ENCODE results near the gene IL1RN.

IL1RN gene

GRCh38 chr2:113164215-113164929 is 37.0 kb downstream of the IL1RN start:
- Histone ChIP-seq H3K9me3 (ENCODE audit: control insufficient read depth in 5 of 5, low read length in 5 of 5) (no peaks in the 10 kb centered on the region), H3K36me3 (ENCODE audit: control insufficient read depth in 5 of 5, insufficient read depth in 5 of 5, low read length in 5 of 5) (no peaks in the 10 kb centered on the region), H3K27ac (ENCODE audit: low read depth, low read length) (no peak overlapping the region), H3K27me3 (ENCODE audit: control insufficient read depth in 5 of 5, insufficient read depth in 4 of 5, low read length in 5 of 5) (peaks cover 0 to 2% (median 0%) of the 10 kb centered on the region in 5 donors), H3K4me3 (ENCODE audit: low read depth in 1 of 5, low read length in 5 of 5) (no peak overlapping the region), H3K4me1 (ENCODE audit: control insufficient read depth in 5 of 5, insufficient read depth in 5 of 5, low read length in 5 of 5) (no peaks in the 10 kb centered on the region), H3K9ac (ENCODE audit: low read length in 5 of 5) (no peak overlapping the region)

GRCh38 chr2:113164930-113165585 is 37.7 kb downstream of the IL1RN start:
- no peak overlapping the region for H3K4me3 ChIP-seq (ENCODE audit: low read depth in 1 of 5, low read length in 5 of 5)
- H3K27ac ChIP-seq (ENCODE audit: low read depth, low read length): no peak overlapping the region
- H3K4me1 ChIP-seq (ENCODE audit: control insufficient read depth in 5 of 5, insufficient read depth in 5 of 5, low read length in 5 of 5): no peaks in the 10 kb centered on the region
- no peaks in the 10 kb centered on the region for H3K9me3 ChIP-seq (ENCODE audit: control insufficient read depth in 5 of 5, low read length in 5 of 5)
- no peak overlapping the region for H3K9ac ChIP-seq (ENCODE audit: low read length in 5 of 5)
- no peaks in the 10 kb centered on the region for H3K36me3 ChIP-seq (ENCODE audit: control insufficient read depth in 5 of 5, insufficient read depth in 5 of 5, low read length in 5 of 5)
- H3K27me3 ChIP-seq (ENCODE audit: control insufficient read depth in 5 of 5, insufficient read depth in 4 of 5, low read length in 5 of 5): peaks cover 0 to 2% (median 0%) of the 10 kb centered on the region in 5 donors

GRCh38 chr2:113166187-113166645 is 38.8 kb downstream of the IL1RN start:
- Histone ChIP-seq H3K36me3 (ENCODE audit: control insufficient read depth in 5 of 5, insufficient read depth in 5 of 5, low read length in 5 of 5) (no peaks in the 10 kb centered on the region), H3K4me3 (ENCODE audit: low read depth in 1 of 5, low read length in 5 of 5) (no peak overlapping the region), H3K4me1 (ENCODE audit: control insufficient read depth in 5 of 5, insufficient read depth in 5 of 5, low read length in 5 of 5) (no peaks in the 10 kb centered on the region), H3K9ac (ENCODE audit: low read length in 5 of 5) (no peak overlapping the region), H3K9me3 (ENCODE audit: control insufficient read depth in 5 of 5, low read length in 5 of 5) (no peaks in the 10 kb centered on the region), H3K27ac (ENCODE audit: low read depth, low read length) (no peak overlapping the region), H3K27me3 (ENCODE audit: control insufficient read depth in 5 of 5, insufficient read depth in 4 of 5, low read length in 5 of 5) (peaks cover 0 to 2% (median 0%) of the 10 kb centered on the region in 5 donors)

GRCh38 chr2:113167115-113167932 is 39.9 kb downstream of the IL1RN start:
- Histone ChIP-seq H3K9me3 (ENCODE audit: control insufficient read depth in 5 of 5, low read length in 5 of 5) (no peaks in the 10 kb centered on the region), H3K9ac (ENCODE audit: low read length in 5 of 5) (no peak overlapping the region), H3K27ac (ENCODE audit: low read depth, low read length) (no peak overlapping the region), H3K27me3 (ENCODE audit: control insufficient read depth in 5 of 5, insufficient read depth in 4 of 5, low read length in 5 of 5) (peaks cover 0 to 2% (median 0%) of the 10 kb centered on the region in 5 donors), H3K4me1 (ENCODE audit: control insufficient read depth in 5 of 5, insufficient read depth in 5 of 5, low read length in 5 of 5) (no peaks in the 10 kb centered on the region), H3K36me3 (ENCODE audit: control insufficient read depth in 5 of 5, insufficient read depth in 5 of 5, low read length in 5 of 5) (no peaks in the 10 kb centered on the region), H3K4me3 (ENCODE audit: low read depth in 1 of 5, low read length in 5 of 5) (no peak overlapping the region)

- Histone ChIP-seq H3K9ac (ENCODE audit: low read length in 5 of 5) (no peak overlapping the region), H3K4me3 (ENCODE audit: low read depth in 1 of 5, low read length in 5 of 5) (no peak overlapping the region), H3K36me3 (ENCODE audit: control insufficient read depth in 5 of 5, insufficient read depth in 5 of 5, low read length in 5 of 5) (no peaks in the 10 kb centered on the region), H3K27ac (ENCODE audit: low read depth, low read length) (no peak overlapping the region), H3K4me1 (ENCODE audit: control insufficient read depth in 5 of 5, insufficient read depth in 5 of 5, low read length in 5 of 5) (no peaks in the 10 kb centered on the region), H3K27me3 (ENCODE audit: control insufficient read depth in 5 of 5, insufficient read depth in 4 of 5, low read length in 5 of 5) (peaks cover 0 to 2% (median 0%) of the 10 kb centered on the region in 5 donors), H3K9me3 (ENCODE audit: control insufficient read depth in 5 of 5, low read length in 5 of 5) (no peaks in the 10 kb centered on the region)
These were observed 40.6 kb downstream of the IL1RN start for GRCh38 chr2:113167962-113168340.

GRCh38 chr2:113169002-113169530 is 41.7 kb downstream of the IL1RN start:
- Histone ChIP-seq H3K4me1 (ENCODE audit: control insufficient read depth in 5 of 5, insufficient read depth in 5 of 5, low read length in 5 of 5) (peaks cover 0 to 3% (median 0%) of the 10 kb centered on the region in 5 donors), H3K36me3 (ENCODE audit: control insufficient read depth in 5 of 5, insufficient read depth in 5 of 5, low read length in 5 of 5) (no peaks in the 10 kb centered on the region), H3K4me3 (ENCODE audit: low read depth in 1 of 5, low read length in 5 of 5) (no peak overlapping the region), H3K9ac (ENCODE audit: low read length in 5 of 5) (no peak overlapping the region), H3K9me3 (ENCODE audit: control insufficient read depth in 5 of 5, low read length in 5 of 5) (no peaks in the 10 kb centered on the region), H3K27ac (ENCODE audit: low read depth, low read length) (no peak overlapping the region), H3K27me3 (ENCODE audit: control insufficient read depth in 5 of 5, insufficient read depth in 4 of 5, low read length in 5 of 5) (peaks cover 0 to 2% (median 0%) of the 10 kb centered on the region in 5 donors)

GRCh38 chr2:113169586-113169985 is 42.2 kb downstream of the IL1RN start:
- H3K27me3 ChIP-seq (ENCODE audit: control insufficient read depth in 5 of 5, insufficient read depth in 4 of 5, low read length in 5 of 5): peaks cover 0 to 2% (median 0%) of the 10 kb centered on the region in 5 donors
- H3K27ac ChIP-seq (ENCODE audit: low read depth, low read length): no peak overlapping the region
- H3K4me1 ChIP-seq (ENCODE audit: control insufficient read depth in 5 of 5, insufficient read depth in 5 of 5, low read length in 5 of 5): peaks cover 0 to 3% (median 0%) of the 10 kb centered on the region in 5 donors
- H3K36me3 ChIP-seq (ENCODE audit: control insufficient read depth in 5 of 5, insufficient read depth in 5 of 5, low read length in 5 of 5): no peaks in the 10 kb centered on the region
- H3K9me3 ChIP-seq (ENCODE audit: control insufficient read depth in 5 of 5, low read length in 5 of 5): no peaks in the 10 kb centered on the region
- no peak overlapping the region for H3K9ac ChIP-seq (ENCODE audit: low read length in 5 of 5)
- no peak overlapping the region for H3K4me3 ChIP-seq (ENCODE audit: low read depth in 1 of 5, low read length in 5 of 5)

GRCh38 chr2:113171334-113172075 is 44.1 kb downstream of the IL1RN start:
- Histone ChIP-seq H3K36me3 (ENCODE audit: control insufficient read depth in 5 of 5, insufficient read depth in 5 of 5, low read length in 5 of 5) (no peaks in the 10 kb centered on the region), H3K9ac (ENCODE audit: low read length in 5 of 5) (no peak overlapping the region), H3K9me3 (ENCODE audit: control insufficient read depth in 5 of 5, low read length in 5 of 5) (no peaks in the 10 kb centered on the region), H3K4me1 (ENCODE audit: control insufficient read depth in 5 of 5, insufficient read depth in 5 of 5, low read length in 5 of 5) (peaks cover 0 to 5% (median 0%) of the 10 kb centered on the region in 5 donors), H3K4me3 (ENCODE audit: low read depth in 1 of 5, low read length in 5 of 5) (no peak overlapping the region), H3K27ac (ENCODE audit: low read depth, low read length) (no peak overlapping the region), H3K27me3 (ENCODE audit: control insufficient read depth in 5 of 5, insufficient read depth in 4 of 5, low read length in 5 of 5) (peaks cover 0 to 2% (median 0%) of the 10 kb centered on the region in 5 donors)

- Histone ChIP-seq H3K4me3 (ENCODE audit: low read depth in 1 of 5, low read length in 5 of 5) (no peak overlapping the region), H3K36me3 (ENCODE audit: control insufficient read depth in 5 of 5, insufficient read depth in 5 of 5, low read length in 5 of 5) (no peaks in the 10 kb centered on the region), H3K27me3 (ENCODE audit: control insufficient read depth in 5 of 5, insufficient read depth in 4 of 5, low read length in 5 of 5) (peaks cover 0 to 2% (median 0%) of the 10 kb centered on the region in 5 donors), H3K9me3 (ENCODE audit: control insufficient read depth in 5 of 5, low read length in 5 of 5) (no peaks in the 10 kb centered on the region), H3K4me1 (ENCODE audit: control insufficient read depth in 5 of 5, insufficient read depth in 5 of 5, low read length in 5 of 5) (peaks cover 0 to 5% (median 0%) of the 10 kb centered on the region in 5 donors), H3K9ac (ENCODE audit: low read length in 5 of 5) (no peak overlapping the region), H3K27ac (ENCODE audit: low read depth, low read length) (no peak overlapping the region)
These were observed 45.5 kb downstream of the IL1RN start for GRCh38 chr2:113172721-113173541.

Data from subcutaneous abdominal adipose tissue (tissue), 5 donors.